ENCODE results near the gene PWP1.

- no peak for TF ChIP-seq CTCF (IDR thresholded peaks at IDR 0.05)
- TF ChIP-seq POLR2A (IDR thresholded peaks at IDR 0.05), result no peak
Measured at GRCh38 chr12:107654873-107655272, 30.7 kb upstream of the PWP1 start.
